Suppressor macrophage treated with lipopolysaccharide for 4 hours (primary cell): Measurements from ENCODE around the gene POLR2C.

Experiments
- DNase-seq: peaks from one replicate; pipeline ENCODE4 v3.0.0-alpha.2; 2020

POLR2C gene

GRCh38 chr16:57452021-57452420 is 10.5 kb upstream of the POLR2C start:
- DNase-seq = no peak

- peak; percentile 13 for DNase-seq
These were observed 491 bp downstream of the POLR2C start for GRCh38 chr16:57462978-57463362.

GRCh38 chr16:57464523-57464922 is 2.0 kb downstream of the POLR2C start:
- no peak for DNase-seq

- no peak for DNase-seq
These were observed 5.9 kb downstream of the POLR2C start for GRCh38 chr16:57468346-57468745.

GRCh38 chr16:57469046-57469445 is 6.6 kb downstream of the POLR2C start:
- no peak for DNase-seq

- DNase-seq = no peak
These were observed 7.5 kb downstream of the POLR2C start for GRCh38 chr16:57469917-57470470.

- DNase-seq = no peak
These were observed 8.2 kb downstream of the POLR2C start for GRCh38 chr16:57470711-57471110.

GRCh38 chr16:57471209-57471608 is 8.7 kb downstream of the POLR2C start:
- DNase-seq = no peak

- DNase-seq = no peak
These were observed 9.6 kb downstream of the POLR2C start for GRCh38 chr16:57471852-57472664.

- no peak for DNase-seq
These were observed 10.2 kb downstream of the POLR2C start for GRCh38 chr16:57472665-57473060.

GRCh38 chr16:57473176-57473840 is 10.8 kb downstream of the POLR2C start:
- DNase-seq = no peak

GRCh38 chr16:57473906-57474305 is 11.4 kb downstream of the POLR2C start:
- DNase-seq = no peak

GRCh38 chr16:57474671-57475661 is 12.5 kb downstream of the POLR2C start:
- no peak for DNase-seq

- peak; percentile 53 for DNase-seq
These were observed 13.3 kb downstream of the POLR2C start for GRCh38 chr16:57475711-57476339.

GRCh38 chr16:57476546-57477410 is 14.3 kb downstream of the POLR2C start:
- no peak for DNase-seq

GRCh38 chr16:57477531-57478202 is 15.2 kb downstream of the POLR2C start:
- DNase-seq = no peak

GRCh38 chr16:57478396-57479204 is 16.1 kb downstream of the POLR2C start:
- no peak for DNase-seq

GRCh38 chr16:57479205-57479975 is 16.9 kb downstream of the POLR2C start:
- DNase-seq = no peak
